ENCODE measurements around the gene NFASC.

The NFASC gene

DNA sequence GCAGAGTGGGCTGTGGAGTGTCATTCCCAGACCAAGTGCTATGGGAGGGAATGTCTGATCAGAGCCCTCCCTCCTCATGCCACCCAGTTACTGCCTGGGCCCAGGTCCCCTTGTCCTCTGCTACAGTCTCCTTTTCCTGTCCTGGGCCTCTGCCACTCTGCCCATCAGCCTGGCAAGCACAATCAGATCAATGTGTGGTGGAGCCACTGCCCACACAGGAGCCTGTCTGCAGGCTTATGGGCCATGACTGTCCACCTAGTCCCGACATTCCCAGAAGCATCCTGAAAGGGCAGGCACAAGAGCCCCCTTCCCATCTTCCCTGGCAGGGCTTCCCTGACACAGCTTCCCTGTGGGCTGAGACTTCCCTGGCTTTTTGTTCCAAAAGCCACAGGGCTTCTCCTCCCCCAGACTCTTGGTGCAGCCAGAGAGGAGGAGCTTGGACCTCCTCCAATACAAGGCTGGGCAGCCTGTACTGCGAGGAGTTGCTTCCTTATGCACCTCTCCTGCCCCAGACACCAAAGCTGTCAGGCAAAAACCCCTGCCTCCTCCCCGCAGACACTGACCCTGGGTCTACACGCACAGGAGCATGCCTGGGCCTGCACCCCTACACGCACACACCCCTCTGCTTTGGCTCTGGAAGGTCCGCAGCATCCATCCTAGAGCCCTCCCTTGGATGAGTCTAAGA, 143.2 kb downstream of the NFASC start (continued):
- TF ChIP-seq, protein P1, sequence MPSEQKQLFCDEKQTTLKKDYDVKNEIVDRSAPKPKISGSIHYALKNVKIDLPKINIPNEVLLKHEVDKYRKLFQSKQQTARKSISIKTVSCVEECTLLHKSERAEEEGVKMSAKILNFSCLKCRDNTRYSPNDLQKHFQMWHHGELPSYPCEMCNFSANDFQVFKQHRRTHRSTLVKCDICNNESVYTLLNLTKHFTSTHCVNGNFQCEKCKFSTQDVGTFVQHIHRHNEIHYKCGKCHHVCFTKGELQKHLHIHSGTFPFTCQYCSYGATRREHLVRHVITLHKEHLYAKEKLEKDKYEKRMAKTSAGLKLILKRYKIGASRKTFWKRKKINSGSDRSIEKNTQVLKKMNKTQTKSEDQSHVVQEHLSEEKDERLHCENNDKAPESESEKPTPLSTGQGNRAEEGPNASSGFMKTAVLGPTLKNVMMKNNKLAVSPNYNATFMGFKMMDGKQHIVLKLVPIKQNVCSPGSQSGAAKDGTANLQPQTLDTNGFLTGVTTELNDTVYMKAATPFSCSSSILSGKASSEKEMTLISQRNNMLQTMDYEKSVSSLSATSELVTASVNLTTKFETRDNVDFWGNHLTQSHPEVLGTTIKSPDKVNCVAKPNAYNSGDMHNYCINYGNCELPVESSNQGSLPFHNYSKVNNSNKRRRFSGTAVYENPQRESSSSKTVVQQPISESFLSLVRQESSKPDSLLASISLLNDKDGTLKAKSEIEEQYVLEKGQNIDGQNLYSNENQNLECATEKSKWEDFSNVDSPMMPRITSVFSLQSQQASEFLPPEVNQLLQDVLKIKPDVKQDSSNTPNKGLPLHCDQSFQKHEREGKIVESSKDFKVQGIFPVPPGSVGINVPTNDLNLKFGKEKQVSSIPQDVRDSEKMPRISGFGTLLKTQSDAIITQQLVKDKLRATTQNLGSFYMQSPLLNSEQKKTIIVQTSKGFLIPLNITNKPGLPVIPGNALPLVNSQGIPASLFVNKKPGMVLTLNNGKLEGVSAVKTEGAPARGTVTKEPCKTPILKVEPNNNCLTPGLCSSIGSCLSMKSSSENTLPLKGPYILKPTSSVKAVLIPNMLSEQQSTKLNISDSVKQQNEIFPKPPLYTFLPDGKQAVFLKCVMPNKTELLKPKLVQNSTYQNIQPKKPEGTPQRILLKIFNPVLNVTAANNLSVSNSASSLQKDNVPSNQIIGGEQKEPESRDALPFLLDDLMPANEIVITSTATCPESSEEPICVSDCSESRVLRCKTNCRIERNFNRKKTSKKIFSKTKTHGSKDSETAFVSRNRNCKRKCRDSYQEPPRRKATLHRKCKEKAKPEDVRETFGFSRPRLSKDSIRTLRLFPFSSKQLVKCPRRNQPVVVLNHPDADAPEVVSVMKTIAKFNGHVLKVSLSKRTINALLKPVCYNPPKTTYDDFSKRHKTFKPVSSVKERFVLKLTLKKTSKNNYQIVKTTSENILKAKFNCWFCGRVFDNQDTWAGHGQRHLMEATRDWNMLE (tag by site-specific recombination; conservative IDR thresholded peaks at IDR 0.05; ENCODE audit: low read depth), result no peak
- TF ChIP-seq ZNF514 (tag by site-specific recombination; IDR thresholded peaks at IDR 0.05) (no peak), YY2 (tag by site-specific recombination; IDR thresholded peaks at IDR 0.05) (no peak), ZNF394 (tag by site-specific recombination; IDR thresholded peaks at IDR 0.05; ENCODE audit: borderline replicate concordance) (no peak), ZBTB7A (tag by site-specific recombination; IDR thresholded peaks at IDR 0.05; ENCODE audit: low read depth) (no peak), SCRT2 (tag by site-specific recombination; IDR thresholded peaks at IDR 0.05) (no peak), SALL2 (tag by site-specific recombination; IDR thresholded peaks at IDR 0.05; ENCODE audit: borderline replicate concordance) (no peak), ZIC2 (tag by site-specific recombination; IDR thresholded peaks at IDR 0.05) (peak; percentile 52), RBAK (tag by site-specific recombination; IDR thresholded peaks at IDR 0.05) (no peak), ZBTB17 (tag by site-specific recombination; IDR thresholded peaks at IDR 0.05) (0 out of 2 replicates have a peak, but pooled peaks have one; percentile 37)

DNA sequence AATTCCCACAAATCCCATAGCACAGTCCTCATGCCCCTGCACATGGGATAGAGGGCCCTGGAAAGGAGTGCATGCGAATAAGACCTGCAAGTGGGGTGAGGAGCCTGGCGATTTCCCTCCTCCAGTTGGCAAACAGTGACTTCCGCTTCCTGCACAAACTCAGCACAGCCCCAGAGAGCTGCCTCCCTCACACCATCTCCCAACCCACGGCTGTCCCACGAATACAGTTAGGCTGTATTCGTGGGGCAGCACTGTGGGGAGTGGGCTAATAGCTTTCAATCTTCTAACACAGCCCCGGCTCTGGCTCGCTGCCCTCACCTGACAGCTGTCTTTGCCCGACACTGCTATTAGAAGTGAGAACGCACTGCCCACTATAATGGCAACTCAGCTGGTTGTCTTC, 144.1 kb downstream of the NFASC start:
- Histone ChIP-seq H3K4me3 (ENCODE audit: low read depth, low read length) (no peak overlapping the region), H3K36me3 (ENCODE audit: control insufficient read depth in 2 of 2, insufficient read depth in 1 of 2, low read length in 2 of 2) (no peaks in the 10 kb centered on the region), H3K9me3 (ENCODE audit: control insufficient read depth, insufficient read depth, low read depth, low read length) (no peaks in the 10 kb centered on the region), H3K4me1 (ENCODE audit: control insufficient read depth, insufficient read depth, low read length) (no peaks in the 10 kb centered on the region), H3K27ac (ENCODE audit: extremely low read depth, low read depth, low read length) (no peak overlapping the region)
- ChIA-PET CTCF (interaction anchor here (0.8 to 3.7 kb wide), 4 partner anchors 15 to 47 kb away, joined by 3 to 19 read pairs (median 4); no protein-coding TSS in a partner anchor), POLR2A (no interaction called here)
- no peak for TF ChIP-seq ZNF148 (tag by site-specific recombination; IDR thresholded peaks at IDR 0.05; ENCODE audit: borderline replicate concordance)
- TF ChIP-seq ZFHX2 (tag by site-specific recombination; conservative IDR thresholded peaks at IDR 0.05), result peak; percentile 84
- TF ChIP-seq EGR2 (tag by site-specific recombination; IDR thresholded peaks at IDR 0.05; ENCODE audit: low read depth), result peak; percentile 81
- no peak for TF ChIP-seq ZNF529 (tag by site-specific recombination; IDR thresholded peaks at IDR 0.05; ENCODE audit: insufficient replicate concordance)
- TF ChIP-seq, protein P1 (tag by site-specific recombination; conservative IDR thresholded peaks at IDR 0.05; ENCODE audit: low read depth), result no peak
